LoVo (cell line): ENCODE measurements around the gene OR5H2.

ENCODE experiments used
- DNase-seq: peaks from one replicate; pipeline ENCODE4 v3.0.0-alpha.2; 2016; ENCODE audit warnings: low spot score

The OR5H2 gene

GRCh38 chr3:98331329-98331728, 49.0 kb downstream of the OR5H2 start:
- DNase-seq, result no peak
